ENCODE results near the gene PLXNC1. TPM values are rescaled to one million over a fixed set of nuclear protein-coding genes. Genes with fewer than 3 reads are reported as not detected.

Gene PLXNC1
- total and polyA plus RNA-seq, 8 donors = 0.40 to 16.5 (median 2.6) TPM

- Histone ChIP-seq H3K27me3 (no peaks in the 10 kb centered on the region), H3K36me3 (peaks cover 0 to 8% (median 4%) of the 10 kb centered on the region in 4 donors), H3K27ac (peak overlapping the region in 1 of 5 donors; percentile 46), H3K4me1 (peaks cover 0 to 37% (median 16%) of the 10 kb centered on the region in 4 donors), H3K4me3 (no peak overlapping the region), H3K9me3 (no peaks in the 10 kb centered on the region)
- no peak for TF ChIP-seq EP300 (IDR thresholded peaks at IDR 0.05)
- TF ChIP-seq, protein P1, sequence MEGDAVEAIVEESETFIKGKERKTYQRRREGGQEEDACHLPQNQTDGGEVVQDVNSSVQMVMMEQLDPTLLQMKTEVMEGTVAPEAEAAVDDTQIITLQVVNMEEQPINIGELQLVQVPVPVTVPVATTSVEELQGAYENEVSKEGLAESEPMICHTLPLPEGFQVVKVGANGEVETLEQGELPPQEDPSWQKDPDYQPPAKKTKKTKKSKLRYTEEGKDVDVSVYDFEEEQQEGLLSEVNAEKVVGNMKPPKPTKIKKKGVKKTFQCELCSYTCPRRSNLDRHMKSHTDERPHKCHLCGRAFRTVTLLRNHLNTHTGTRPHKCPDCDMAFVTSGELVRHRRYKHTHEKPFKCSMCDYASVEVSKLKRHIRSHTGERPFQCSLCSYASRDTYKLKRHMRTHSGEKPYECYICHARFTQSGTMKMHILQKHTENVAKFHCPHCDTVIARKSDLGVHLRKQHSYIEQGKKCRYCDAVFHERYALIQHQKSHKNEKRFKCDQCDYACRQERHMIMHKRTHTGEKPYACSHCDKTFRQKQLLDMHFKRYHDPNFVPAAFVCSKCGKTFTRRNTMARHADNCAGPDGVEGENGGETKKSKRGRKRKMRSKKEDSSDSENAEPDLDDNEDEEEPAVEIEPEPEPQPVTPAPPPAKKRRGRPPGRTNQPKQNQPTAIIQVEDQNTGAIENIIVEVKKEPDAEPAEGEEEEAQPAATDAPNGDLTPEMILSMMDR (IDR thresholded peaks at IDR 0.05) = no peak
- no peak for TF ChIP-seq POLR2AphosphoS5 (IDR thresholded peaks at IDR 0.05)
- no peak for TF ChIP-seq POLR2A (IDR thresholded peaks at IDR 0.05)
- 57 to 68% (median 59%) methylated on average over 4 of the region's 4 CpGs for WGBS, 5 donors
- intact Hi-C loops (cut with DNase I; ENCODE audit: low total_unique reads) = no loop called here
- no peak for DNase-seq
Measured at GRCh38 chr12:94290353-94290752, 142.0 kb downstream of the PLXNC1 start.

DNA sequence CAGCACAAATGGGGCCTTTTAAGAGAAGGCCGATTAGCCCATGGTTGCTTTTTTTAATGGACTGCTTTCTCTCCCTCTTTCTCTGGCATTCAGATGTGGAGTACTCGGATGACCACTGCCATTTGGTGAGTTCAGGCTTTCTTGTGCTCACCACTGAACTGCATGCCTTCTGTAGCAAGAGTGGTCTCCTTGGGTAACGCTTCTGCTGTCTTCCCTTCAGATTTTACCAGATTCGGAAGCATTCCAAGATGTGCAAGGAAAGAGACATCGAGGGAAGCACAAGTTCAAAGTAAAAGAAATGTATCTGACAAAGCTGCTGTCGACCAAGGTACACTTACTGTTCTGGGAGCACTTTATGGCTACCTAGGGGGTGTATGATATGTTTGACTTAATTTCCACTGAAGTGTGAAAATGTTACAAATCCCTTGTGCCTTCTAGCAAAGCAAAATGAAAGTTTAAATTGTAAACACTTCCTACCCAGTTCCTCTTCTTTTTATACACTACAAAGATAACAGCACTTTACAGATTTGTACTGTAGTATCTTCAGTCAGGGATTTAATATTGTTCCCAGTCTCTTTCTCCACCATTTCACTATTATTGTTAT, 148.8 kb downstream of the PLXNC1 start:
- Histone ChIP-seq H3K27me3 (no peaks in the 10 kb centered on the region), H3K4me1 (peaks cover 0 to 19% (median 10%) of the 10 kb centered on the region in 4 donors), H3K9me3 (no peaks in the 10 kb centered on the region), H3K4me3 (no peak overlapping the region), H3K36me3 (peaks cover 0 to 39% (median 12%) of the 10 kb centered on the region in 4 donors), H3K27ac (no peak overlapping the region)
- TF ChIP-seq EP300 (IDR thresholded peaks at IDR 0.05) = no peak
- TF ChIP-seq POLR2AphosphoS5 (IDR thresholded peaks at IDR 0.05) = no peak
- no peak for TF ChIP-seq POLR2A (IDR thresholded peaks at IDR 0.05)
- TF ChIP-seq, protein P1 (IDR thresholded peaks at IDR 0.05) = no peak
- intact Hi-C loops (cut with DNase I; ENCODE audit: low total_unique reads) = no loop called here
- WGBS, 5 donors = 93 to 98% (median 95%) methylated on average over 6 of the region's 6 CpGs
- no peak for DNase-seq

GRCh38 chr12:94297876-94298505, 149.6 kb downstream of the PLXNC1 start:
- Histone ChIP-seq H3K9me3 (no peaks in the 10 kb centered on the region), H3K4me1 (peaks cover 0 to 19% (median 10%) of the 10 kb centered on the region in 4 donors), H3K27ac (no peak overlapping the region), H3K36me3 (peaks cover 0 to 39% (median 12%) of the 10 kb centered on the region in 4 donors), H3K4me3 (no peak overlapping the region), H3K27me3 (no peaks in the 10 kb centered on the region)
- intact Hi-C loops (cut with DNase I; ENCODE audit: low total_unique reads) = no loop called here
- DNase-seq = no peak
- TF ChIP-seq EP300 (IDR thresholded peaks at IDR 0.05) (no peak), POLR2A (IDR thresholded peaks at IDR 0.05) (no peak), POLR2AphosphoS5 (IDR thresholded peaks at IDR 0.05) (no peak)
- TF ChIP-seq, protein P1 (IDR thresholded peaks at IDR 0.05) = no peak
- WGBS, 5 donors = 93 to 96% (median 96%) methylated on average over 2 of the region's 2 CpGs

- DNase-seq = no peak
- no peak overlapping the region for H3K27ac ChIP-seq
- H3K4me1 ChIP-seq = peaks cover 0 to 25% (median 12%) of the 10 kb centered on the region in 4 donors
- H3K36me3 ChIP-seq = peaks cover 0 to 42% (median 12%) of the 10 kb centered on the region in 4 donors
- intact Hi-C loops (cut with DNase I; ENCODE audit: low total_unique reads) = no loop called here
- H3K27me3 ChIP-seq = no peaks in the 10 kb centered on the region
- WGBS, 5 donors = 60 to 72% (median 66%) methylated on average over 1 of the region's 1 CpG
- no peak overlapping the region for H3K4me3 ChIP-seq
- no peaks in the 10 kb centered on the region for H3K9me3 ChIP-seq
- no peak for TF ChIP-seq EP300 (IDR thresholded peaks at IDR 0.05)
- TF ChIP-seq, protein P1 (IDR thresholded peaks at IDR 0.05) = no peak
- TF ChIP-seq POLR2AphosphoS5 (IDR thresholded peaks at IDR 0.05) = no peak
Measured at GRCh38 chr12:94299846-94300245, 151.5 kb downstream of the PLXNC1 start.
